GM12878 (cell line): ENCODE data around the gene SIL1. TPM values are rescaled to one million over a fixed set of nuclear protein-coding genes. Genes with fewer than 3 reads are reported as not detected.
"Not testable (repeated sequence)": the region's sequence is repeated elsewhere in the genome, so short reads cannot be mapped to it uniquely, and the experiment has no call there.

ENCODE experiments used
- ATAC-seq: fragments of 200-7000 bp; cut with Tn5 transposase; 3 replicates; pipeline ENCODE4 v1.9.1; 2020; ENCODE audit warnings: mild to moderate bottlenecking, moderate library complexity
- BruUV-seq: library from RNA; stranded (reverse); fragments of 400-500 nt; replicated peaks from 2 replicates; lab custom pipeline; 2021; lab: Mats Ljungman, UMichigan
- CTCF ChIA-PET: fragments of 300-600 bp; sonication (Branson Sonifier 250); formaldehyde crosslinking; extraction: SDS; loops from one replicate; lab custom pipeline; 2021; ENCODE audit warnings: inconsistent platforms; lab: Yijun Ruan, JAX
- POLR2A ChIA-PET: fragments of 350-600 bp; formaldehyde crosslinking; extraction: SDS; loops from one replicate; lab custom pipeline; 2021; ENCODE audit warnings: inconsistent platforms; lab: Charles Lee
- RAD21 ChIA-PET: fragments of 300-600 bp; sonication (Branson Sonifier 250); formaldehyde crosslinking; loops from one replicate; lab custom pipeline; 2023; ENCODE audit warnings: antibody characterized with exemption; ENCODE audit not compliant: unreplicated experiment; lab: Charles Lee
- SMC1A ChIA-PET: fragments of 300-600 bp; sonication (Branson Sonifier 250); formaldehyde crosslinking; loops from one replicate; lab custom pipeline; 2023; ENCODE audit not compliant: unreplicated experiment, uncharacterized antibody; lab: Charles Lee
- DNase-seq: peaks from one replicate; pipeline ENCODE4 v3.0.0-alpha.2; 2011; ENCODE audit warnings: low read depth, low spot score
- FAIRE-seq: peaks from 3 replicates; lab custom pipeline; 2011; peaks lifted over from hg19 to GRCh38; lab: Jason Lieb, UNC
- H2AFZ ChIP-seq: 2 replicates; pipeline ENCODE4 v1.6.0; 2011; ENCODE audit warnings: low read depth, low read length, control low read depth; ENCODE audit not compliant: control insufficient read depth
- H3K27ac ChIP-seq: 2 replicates; pipeline ENCODE4 v1.5.1; 2011; ENCODE audit warnings: control low read depth; ENCODE audit not compliant: control insufficient read depth, insufficient read depth
- H3K27me3 ChIP-seq, 2 experiments: replicated peaks in 1 of 2; 2 replicates each; pipeline versions ENCODE4 v1.6.0 to v1.6.1; 2011; ENCODE audit warnings: low read length in 1 of 2; ENCODE audit not compliant: control insufficient read depth in 2 of 2, insufficient read depth in 2 of 2
- H3K36me3 ChIP-seq, 2 experiments: 2 replicates each; pipeline ENCODE4 v1.5.1; 2011; ENCODE audit warnings: low read length in 1 of 2; ENCODE audit not compliant: control insufficient read depth in 2 of 2, insufficient read depth in 2 of 2
- H3K4me1 ChIP-seq: 2 replicates; pipeline ENCODE4 v1.6.1; 2011; ENCODE audit warnings: mild to moderate bottlenecking, low read length, moderate library complexity, mixed read lengths; ENCODE audit not compliant: control insufficient read depth, insufficient read depth
- H3K4me2 ChIP-seq: 2 replicates; pipeline ENCODE4 v1.6.0; 2011; ENCODE audit warnings: control low read depth; ENCODE audit not compliant: control insufficient read depth, insufficient read depth
- H3K4me3 ChIP-seq: fragments of 200-600 bp; sonication (generic); 2 replicates; pipeline ENCODE4 v1.5.1; 2016
- H3K79me2 ChIP-seq: 2 replicates; pipeline ENCODE4 v1.6.0; 2011; ENCODE audit warnings: low read length; ENCODE audit not compliant: control insufficient read depth, insufficient read depth
- H3K9ac ChIP-seq: 2 replicates; pipeline ENCODE4 v1.8.0; 2011; ENCODE audit warnings: low read length, control low read depth, mixed read lengths; ENCODE audit not compliant: control insufficient read depth, insufficient read depth
- H3K9me3 ChIP-seq: replicated peaks from 3 replicates; pipeline ENCODE4 v1.5.1; 2011; ENCODE audit warnings: mild to moderate bottlenecking, low read length; ENCODE audit not compliant: control insufficient read depth, insufficient read depth
- H4K20me1 ChIP-seq: 2 replicates; pipeline ENCODE4 v1.6.0; 2011; ENCODE audit not compliant: control insufficient read depth, insufficient read depth
- WGBS: methylation state at CpG from one replicate; pipeline ENCODE4 v1.1.6; 2016; ENCODE audit warnings: low lambda C conversion rate; ENCODE audit not compliant: insufficient replicate concordance, insufficient coverage; ENCODE audit errors: missing lambda C conversion rate; 5-methylcytosine and 5-hydroxymethylcytosine counted together
- in situ Hi-C: fragments of 300-500 bp; cut with MboI; formaldehyde crosslinking; loops from 9 replicates; pipeline ENCODE4 v1.14.3; 2018; ENCODE audit warnings: mixed read lengths
- intact Hi-C: fragments of 100-400 bp; cut with micrococcal nuclease; formaldehyde crosslinking; loops from one replicate; pipeline ENCODE4 v1.14.2; 2022; ENCODE audit not compliant: unreplicated experiment
- polyA plus RNA-seq, 11 experiments: library from polyadenylated mRNA; depleted of rRNA in 4 of 11; unstranded in 6 of 11; stranded (reverse) in 5 of 11; fragments of >200 nt; fragmentation: Nextera tagmentation in 4 of 11; fragmentation: Illumina TruSeq in 1 of 11; extraction: Ambion mirVana in 4 of 11; extraction: Trizol in 1 of 11; gene quantifications; 1 replicate in 1 of 11; 2 replicates in 10 of 11; pipeline versions ENCODE4 v1.2.1 to v1.2.3, GENCODE V29; 2011 to 2016; ENCODE audit warnings: inconsistent platforms in 2 of 11, missing spikeins in 2 of 11, low read depth in 1 of 11
- total RNA-seq, 4 experiments: library from RNA; depleted of rRNA in 3 of 4; stranded (reverse); fragments of >200 nt in 3 of 4; fragmentation: Illumina TruSeq in 1 of 4; extraction: Trizol in 1 of 4; gene quantifications; 2 replicates each; pipeline versions ENCODE4 v1.2.1 to v1.2.3, GENCODE V29; 2013 to 2021

SIL1 gene
- total and polyA plus RNA-seq, 10 of the 15 experiments (the other 5 are each of a cell fraction or from before 2014, with no cell fraction given), result 4.1 to 49.8 (median 29.4) TPM

GRCh38 chr5:139192906-139193305 lies 5.3 kb downstream of the SIL1 start:
- FAIRE-seq, H2AFZ ChIP-seq, H3K9ac ChIP-seq, H3K27ac ChIP-seq, H3K4me2 ChIP-seq, SMC1A ChIA-PET, H3K27me3 ChIP-seq, ATAC-seq, H3K4me1 ChIP-seq, in situ Hi-C loops, H4K20me1 ChIP-seq, H3K9me3 ChIP-seq, DNase-seq, BruUV-seq, RAD21 ChIA-PET, H3K36me3 ChIP-seq, intact Hi-C loops, H3K4me3 ChIP-seq: not testable (repeated sequence)
- WGBS, result 47% methylated on average over 3 of the region's 4 CpGs
- H3K79me2 ChIP-seq, result peaks cover 32% of the 10 kb centered on the region
- POLR2A ChIA-PET, result interaction anchor here (0.6 to 1.0 kb wide), 3 partner anchors 10 to 217 kb away, joined by 3 to 6 read pairs (median 3); no protein-coding TSS in a partner anchor
- CTCF ChIA-PET, result interaction anchor here (0.6 kb wide), 1 partner anchor 445 kb away, joined by 3 read pairs; no protein-coding TSS in a partner anchor

- H3K27ac ChIP-seq, intact Hi-C loops, H3K9ac ChIP-seq, DNase-seq, H2AFZ ChIP-seq, BruUV-seq, in situ Hi-C loops, H3K27me3 ChIP-seq, H4K20me1 ChIP-seq, H3K4me2 ChIP-seq, H3K9me3 ChIP-seq, H3K36me3 ChIP-seq, H3K4me1 ChIP-seq, POLR2A ChIA-PET, H3K4me3 ChIP-seq, CTCF ChIA-PET, ATAC-seq, FAIRE-seq: not testable (repeated sequence)
- 100% methylated on average over 2 of the region's 3 CpGs for WGBS
- ChIA-PET RAD21 (interaction anchor here (1.3 kb wide), 1 partner anchor 13 kb away, joined by 3 read pairs; no protein-coding TSS in a partner anchor), SMC1A (interaction anchor here (1.0 kb wide), 1 partner anchor 9 kb away, joined by 3 read pairs; no protein-coding TSS in a partner anchor)
- H3K79me2 ChIP-seq, result peaks cover 22% of the 10 kb centered on the region
Measured at GRCh38 chr5:139191954-139192353, 6.2 kb downstream of the SIL1 start.
